NCI-H748 (cell line): ENCODE data around the gene GOLGA8A.
"Not testable (repeated sequence)": the region's sequence is repeated elsewhere in the genome, so short reads cannot be mapped to it uniquely, and the experiment has no call there.

Experiments
- DNase-seq: peaks from one replicate; lab custom pipeline; 2025; ENCODE audit not compliant: unreplicated experiment; lab: John Stamatoyannopoulos, UW

Gene GOLGA8A

GRCh38 chr15:34437687-34438086 lies at the start of gene GOLGA8A:
Gene GOLGA8A, minus strand, starts transcription at chr15:34437808. Its CDS starts 48,117 bp downstream, at chr15:34389691.
- DNase-seq = peak; percentile 88

DNA sequence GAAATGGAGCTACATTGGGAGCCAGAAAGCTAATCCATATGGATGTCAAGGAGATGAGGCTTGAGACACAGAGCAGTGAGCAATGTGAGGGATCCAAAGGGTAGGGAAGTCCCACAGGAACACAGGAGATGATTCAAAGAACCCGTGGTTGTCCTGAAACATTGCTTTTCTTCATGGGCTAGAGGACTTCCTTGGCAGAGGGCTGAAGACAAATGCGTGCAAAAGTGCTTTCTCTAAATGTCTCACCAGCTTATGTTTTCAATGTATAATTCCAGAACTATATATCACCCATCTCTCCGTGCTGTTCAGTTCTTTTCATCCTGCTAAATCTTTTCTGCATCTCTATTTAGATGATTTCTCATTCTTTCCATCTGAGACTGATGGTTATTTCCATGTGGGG lies 46.0 kb upstream of the GOLGA8A start:
- DNase-seq = no peak

DNA sequence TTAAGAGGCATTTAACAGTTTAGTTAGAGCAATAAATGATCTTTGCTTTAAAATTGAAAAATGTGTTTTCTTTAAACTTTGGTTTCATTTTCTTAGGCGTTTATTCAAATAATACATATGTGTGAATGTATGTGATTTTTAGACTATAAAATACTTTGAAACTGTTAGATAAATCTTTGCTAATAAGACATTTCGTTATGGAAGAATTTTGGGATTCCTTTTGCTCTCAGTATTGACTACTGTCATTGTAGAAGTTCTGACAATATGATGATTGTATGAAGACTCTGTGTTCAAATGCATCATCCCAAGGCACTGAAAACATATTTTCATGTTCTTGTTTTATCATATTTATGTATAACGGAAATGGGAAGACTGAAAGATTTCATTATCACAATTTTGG lies 43.8 kb upstream of the GOLGA8A start:
- no peak for DNase-seq

DNA sequence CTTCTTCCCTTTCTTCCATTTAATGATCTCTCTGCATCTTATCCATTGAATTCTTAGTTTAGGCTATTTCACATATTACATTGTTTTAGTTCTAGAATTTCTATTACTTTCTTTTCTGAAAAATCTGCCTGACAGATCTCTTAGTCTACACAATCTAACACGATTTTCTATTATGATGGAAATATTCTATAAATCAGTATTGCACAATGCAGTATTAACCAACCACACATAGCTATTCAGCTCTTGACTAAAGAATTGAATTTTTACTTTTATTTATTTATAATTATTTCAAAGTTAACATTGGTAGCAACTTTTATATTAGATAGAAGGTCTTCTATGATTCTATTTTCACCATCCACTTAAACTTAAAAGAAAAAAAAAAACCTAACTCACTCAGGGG lies 36.2 kb upstream of the GOLGA8A start:
- no peak for DNase-seq

DNA sequence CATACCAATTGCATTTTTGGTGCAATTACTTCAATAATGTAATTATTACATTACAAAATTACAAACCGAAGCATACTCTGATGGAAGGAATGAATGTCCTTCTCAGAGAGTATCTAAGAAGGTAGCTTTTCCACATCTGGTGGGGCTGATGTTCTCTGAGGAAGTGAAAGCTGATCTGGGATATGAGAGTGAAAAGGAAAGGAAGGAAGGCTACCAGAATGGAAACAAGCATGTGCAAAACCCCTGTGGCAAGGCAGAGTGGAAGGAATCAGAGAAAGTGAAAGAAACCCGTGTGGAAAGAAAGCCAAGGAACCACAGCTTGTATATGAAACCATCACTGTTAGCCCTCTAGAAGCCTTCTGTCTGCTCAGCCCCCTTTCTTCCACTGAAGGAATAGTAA lies 35.3 kb upstream of the GOLGA8A start:
- DNase-seq = no peak

DNA sequence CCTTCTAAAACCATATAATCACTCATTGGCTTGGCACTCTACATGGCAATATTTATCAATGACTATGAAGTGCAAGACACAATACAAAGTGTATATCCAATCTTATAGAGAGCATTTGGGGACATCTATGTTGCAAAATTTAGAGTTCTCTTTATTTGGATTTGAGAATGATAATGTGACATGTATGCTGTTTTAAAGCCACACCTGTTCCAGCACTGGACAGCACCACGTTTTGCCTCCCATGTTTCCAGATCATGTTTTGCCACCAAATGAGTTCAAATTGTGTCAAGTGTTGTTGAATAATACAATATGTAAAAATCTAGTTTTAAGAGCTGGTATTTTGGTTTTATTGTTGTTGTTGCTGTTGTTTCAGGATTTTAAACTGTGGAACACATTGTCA lies 33.3 kb upstream of the GOLGA8A start:
- no peak for DNase-seq

GRCh38 chr15:34470091-34470490 lies 32.5 kb upstream of the GOLGA8A start:
- no peak for DNase-seq

GRCh38 chr15:34461730-34462129 lies 24.1 kb upstream of the GOLGA8A start:
- DNase-seq = no peak

DNA sequence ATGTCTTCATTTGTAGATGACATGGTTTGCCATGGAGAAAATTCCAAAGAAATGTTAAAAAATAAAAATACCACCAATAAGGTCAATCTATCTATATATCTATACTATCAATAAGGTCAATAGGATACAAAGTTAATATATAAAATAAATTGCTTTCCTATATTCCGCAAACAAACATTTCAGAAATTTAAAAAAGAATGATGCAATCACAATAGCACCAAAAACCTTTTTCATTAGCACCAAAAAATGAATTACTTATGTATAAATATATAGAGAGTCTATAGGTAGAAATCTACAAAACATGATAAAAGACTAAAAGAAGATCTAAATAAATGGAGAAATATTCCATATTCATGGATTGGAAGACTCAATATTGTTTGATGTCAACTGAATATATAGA lies 22.8 kb upstream of the GOLGA8A start:
- no peak for DNase-seq

- no peak for DNase-seq
Measured at GRCh38 chr15:34456658-34457057, 19.1 kb upstream of the GOLGA8A start.

DNA sequence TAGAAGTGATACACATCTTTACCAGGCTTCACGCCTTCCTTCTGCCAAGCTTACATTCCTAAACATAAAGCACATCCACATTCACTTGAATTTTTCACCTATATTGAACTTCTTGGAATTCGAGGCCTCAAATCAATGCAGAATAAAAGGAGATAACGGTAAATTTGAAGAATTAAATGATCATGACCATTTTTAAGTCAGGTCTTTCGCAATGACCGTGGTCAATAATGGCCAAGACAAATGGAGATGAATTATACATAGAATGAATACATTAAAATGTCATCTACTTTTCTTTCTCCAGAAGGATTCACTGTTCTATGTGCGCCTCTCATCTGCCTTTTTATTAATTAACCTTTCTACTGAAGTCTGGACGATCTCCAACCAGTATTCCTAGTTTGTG lies 5.3 kb upstream of the GOLGA8A start:
- no peak for DNase-seq

DNA sequence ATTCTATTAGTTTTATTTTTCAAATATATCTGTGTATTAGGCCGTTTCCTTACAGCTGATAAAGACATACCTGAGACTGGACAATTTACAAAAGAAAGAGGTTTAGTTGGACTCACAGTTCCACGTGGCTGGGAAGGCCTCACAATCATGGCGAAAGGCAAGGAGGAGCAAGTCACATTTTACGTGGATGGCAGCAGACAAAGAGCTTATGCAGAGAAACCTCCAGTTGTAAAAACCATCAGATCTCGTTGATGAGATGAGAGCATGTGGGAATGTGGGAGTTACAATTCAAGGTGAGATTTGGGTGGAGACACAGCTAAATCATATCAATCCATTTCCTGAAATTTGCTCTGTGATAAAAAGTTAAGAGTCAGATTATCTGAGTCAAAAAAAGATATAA lies 2.3 kb upstream of the GOLGA8A start:
- DNase-seq = no peak

GRCh38 chr15:34436956-34437442 lies 609 bp downstream of the GOLGA8A start:
- peak; percentile 43 for DNase-seq

- no peak for DNase-seq
Measured at GRCh38 chr15:34436126-34436955, 1.3 kb downstream of the GOLGA8A start.

DNA sequence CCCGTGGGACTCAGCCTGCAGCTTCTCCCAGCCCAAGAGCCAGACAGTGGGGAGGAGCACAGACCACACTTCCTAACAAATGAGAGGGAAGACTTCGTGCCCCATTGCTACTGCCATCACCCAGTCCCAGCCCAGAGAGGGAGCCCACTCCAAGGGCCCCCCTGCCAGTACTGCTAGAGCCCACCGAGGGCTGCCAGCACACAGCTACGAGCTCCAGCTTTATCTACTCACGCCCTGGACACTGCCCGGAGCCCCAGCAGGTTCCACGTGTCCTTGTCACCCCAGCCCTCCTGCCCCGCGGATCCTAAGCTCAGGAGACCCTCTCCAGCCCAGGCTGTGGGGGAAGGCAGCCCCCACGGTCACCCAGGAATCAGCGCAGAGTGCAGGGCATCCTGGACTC lies 1.9 kb downstream of the GOLGA8A start:
- no peak for DNase-seq

- DNase-seq = no peak
Measured at GRCh38 chr15:34434627-34435305, 2.8 kb downstream of the GOLGA8A start.

- DNase-seq = not testable (repeated sequence)
Measured at GRCh38 chr15:34433956-34434626, 3.5 kb downstream of the GOLGA8A start.

- not testable (repeated sequence) for DNase-seq
Measured at GRCh38 chr15:34430642-34431041, 7.0 kb downstream of the GOLGA8A start.

- DNase-seq = not testable (repeated sequence)
Measured at GRCh38 chr15:34423425-34424090, 14.1 kb downstream of the GOLGA8A start.

- not testable (repeated sequence) for DNase-seq
Measured at GRCh38 chr15:34420953-34421352, 16.7 kb downstream of the GOLGA8A start.

DNA sequence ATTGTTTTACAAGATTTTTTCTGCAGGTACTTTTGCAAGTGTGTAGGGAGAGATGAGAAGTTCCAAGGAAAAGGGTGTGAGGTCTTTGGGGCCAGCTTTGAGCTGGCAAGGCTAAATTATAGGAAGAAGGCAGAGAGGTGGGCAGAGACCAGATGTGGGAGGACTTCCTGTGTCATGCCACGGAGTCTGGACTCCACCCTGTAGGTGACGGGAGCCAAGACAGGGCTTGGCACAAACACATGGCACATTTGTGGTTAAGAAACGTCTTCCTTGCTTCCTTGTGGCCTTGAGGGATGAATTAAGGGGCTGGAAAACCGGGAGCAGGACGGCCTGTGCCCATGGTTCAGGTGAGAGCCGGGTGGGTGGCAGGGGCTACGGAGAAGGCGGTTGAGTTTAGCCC lies 19.2 kb downstream of the GOLGA8A start:
- not testable (repeated sequence) for DNase-seq
